Adrenal gland (tissue), 5 donors: ENCODE results near the gene FDPS.
A peak's percentile ranks its signal among the peaks of the same experiment; 100 is the strongest.

Experiments used
- POLR2A ChIP-seq, 2 donors: fragments of 450-650 bp; IDR thresholded peaks; one replicate each; pipeline ENCODE4 v1.6.1; 2017; ENCODE audit warnings: antibody characterized with exemption in 2 of 2, mild to moderate bottlenecking in 2 of 2, moderate library complexity in 1 of 2
- TF ChIP-seq, protein P1 (sequence below), 6 experiments: fragments of 450-650 bp in 4 of 6; fragments of 200-600 bp in 2 of 6; sonication (generic) in 1 of 6; IDR thresholded peaks; 1 replicate in 5 of 6; 2 replicates in 1 of 6; pipeline versions ENCODE4 v1.5.1 to v1.8.0; 2016 to 2021; ENCODE audit warnings: antibody characterized with exemption in 6 of 6, mild to moderate bottlenecking in 2 of 6, moderate library complexity in 1 of 6
- donor health status: DM: no; HTN: no; CAD: no.

DNA sequence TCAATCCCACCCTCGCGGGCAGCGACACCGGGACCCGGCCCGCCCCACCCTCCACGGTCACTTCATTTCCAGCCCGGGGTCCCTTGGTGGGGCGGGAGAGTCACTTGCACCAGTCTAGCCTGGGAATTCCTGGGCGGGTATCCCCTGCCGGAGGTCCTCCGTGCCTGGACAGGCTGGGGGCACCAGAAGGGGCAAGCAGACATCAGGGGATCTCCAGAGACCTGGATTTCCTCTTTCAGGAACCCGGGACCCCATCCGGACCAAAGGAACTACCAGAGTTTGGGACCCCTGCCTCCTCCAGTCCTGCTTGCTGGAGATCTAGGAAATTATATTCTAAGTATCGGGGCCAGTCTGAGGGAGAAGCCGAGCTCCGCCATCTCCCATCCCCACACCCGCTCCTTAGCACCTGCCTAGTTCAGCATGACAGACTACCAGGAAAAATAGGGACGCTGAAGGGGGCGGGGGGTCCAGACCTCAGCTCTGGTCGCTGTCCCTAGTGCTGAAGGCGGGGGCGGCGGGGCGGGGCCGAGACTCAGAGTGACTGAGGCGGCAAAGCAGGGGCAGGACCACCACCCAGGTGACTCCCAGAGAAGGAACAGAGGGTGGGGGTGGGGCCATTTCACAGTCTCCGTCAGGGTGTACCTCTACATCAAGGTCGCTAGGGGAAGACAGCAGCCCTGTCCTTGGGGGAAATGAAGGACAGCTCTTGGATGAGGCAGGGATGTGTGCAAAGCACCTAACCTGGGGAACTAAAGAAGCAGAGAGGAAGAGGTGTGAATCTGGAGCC lies 30.6 kb upstream of the FDPS start:
- TF ChIP-seq, protein P1, sequence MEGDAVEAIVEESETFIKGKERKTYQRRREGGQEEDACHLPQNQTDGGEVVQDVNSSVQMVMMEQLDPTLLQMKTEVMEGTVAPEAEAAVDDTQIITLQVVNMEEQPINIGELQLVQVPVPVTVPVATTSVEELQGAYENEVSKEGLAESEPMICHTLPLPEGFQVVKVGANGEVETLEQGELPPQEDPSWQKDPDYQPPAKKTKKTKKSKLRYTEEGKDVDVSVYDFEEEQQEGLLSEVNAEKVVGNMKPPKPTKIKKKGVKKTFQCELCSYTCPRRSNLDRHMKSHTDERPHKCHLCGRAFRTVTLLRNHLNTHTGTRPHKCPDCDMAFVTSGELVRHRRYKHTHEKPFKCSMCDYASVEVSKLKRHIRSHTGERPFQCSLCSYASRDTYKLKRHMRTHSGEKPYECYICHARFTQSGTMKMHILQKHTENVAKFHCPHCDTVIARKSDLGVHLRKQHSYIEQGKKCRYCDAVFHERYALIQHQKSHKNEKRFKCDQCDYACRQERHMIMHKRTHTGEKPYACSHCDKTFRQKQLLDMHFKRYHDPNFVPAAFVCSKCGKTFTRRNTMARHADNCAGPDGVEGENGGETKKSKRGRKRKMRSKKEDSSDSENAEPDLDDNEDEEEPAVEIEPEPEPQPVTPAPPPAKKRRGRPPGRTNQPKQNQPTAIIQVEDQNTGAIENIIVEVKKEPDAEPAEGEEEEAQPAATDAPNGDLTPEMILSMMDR (IDR thresholded peaks at IDR 0.05), result peak in 2 of 6 experiments; percentile 26 to 31
- TF ChIP-seq POLR2A (IDR thresholded peaks at IDR 0.05), result no peak
